Measurements from ENCODE around the gene SART1. TPM values are rescaled to one million over a fixed set of nuclear protein-coding genes. Genes with fewer than 3 reads are reported as not detected.

SART1 gene
- total RNA-seq, 3 donors from 2014 or later, result 55.2 to 68.5 (median 55.9) TPM

GRCh38 chr11:66011785-66012303 is 50.3 kb downstream of the SART1 start, which contains the start of gene CST6:
Gene CST6, plus strand, starts transcription at chr11:66012008. Its CDS starts 37 bp downstream, at chr11:66012045.
- intact Hi-C loops (cut with DNase I; ENCODE audit: low total_unique reads), result no loop called here
- DNase-seq (ENCODE audit: low spot score in 2 of 2), result no peak
- Histone ChIP-seq H3K27me3 (peaks cover 0 to 6% of the 10 kb centered on the region in 2 donors), H3K27ac (peak within 1 kb of the TSS; percentile 70 to 71), H3K36me3 (no peaks in the 10 kb centered on the region), H3K4me3 (peak within 1 kb of the TSS in 2 of 3 donors; percentile 38 to 68), H3K4me1 (peaks cover 0 to 9% of the 10 kb centered on the region in 2 donors), H3K9me3 (no peaks in the 10 kb centered on the region)
- TF ChIP-seq POLR2A (IDR thresholded peaks at IDR 0.05) (no peak), POLR2AphosphoS5 (IDR thresholded peaks at IDR 0.05) (no peak), CTCF (IDR thresholded peaks at IDR 0.05) (no peak)

- peak overlapping the region in 2 of 3 donors; percentile 38 to 68 for H3K4me3 ChIP-seq
- H3K4me1 ChIP-seq, result peaks cover 0 to 9% of the 10 kb centered on the region in 2 donors
- DNase-seq (ENCODE audit: low spot score in 2 of 2), result no peak
- H3K27ac ChIP-seq, result peak overlapping the region in 1 of 2 donors; percentile 45
- no peaks in the 10 kb centered on the region for H3K36me3 ChIP-seq
- TF ChIP-seq POLR2A (IDR thresholded peaks at IDR 0.05) (no peak), CTCF (IDR thresholded peaks at IDR 0.05) (no peak), POLR2AphosphoS5 (IDR thresholded peaks at IDR 0.05) (no peak)
- H3K27me3 ChIP-seq, result peaks cover 0 to 6% of the 10 kb centered on the region in 2 donors
- intact Hi-C loops (cut with DNase I; ENCODE audit: low total_unique reads), result no loop called here
- no peaks in the 10 kb centered on the region for H3K9me3 ChIP-seq
Observed at GRCh38 chr11:66012371-66012945, 50.9 kb downstream of the SART1 start.

GRCh38 chr11:66012946-66013761 is 51.6 kb downstream of the SART1 start:
- intact Hi-C loops (cut with DNase I; ENCODE audit: low total_unique reads), result no loop called here
- TF ChIP-seq POLR2A (IDR thresholded peaks at IDR 0.05) (no peak), POLR2AphosphoS5 (IDR thresholded peaks at IDR 0.05) (peak in 1 of 3 donors; percentile 50)
- Histone ChIP-seq H3K27me3 (peaks cover 0 to 6% of the 10 kb centered on the region in 2 donors), H3K4me1 (peaks cover 0 to 9% of the 10 kb centered on the region in 2 donors), H3K27ac (peak overlapping the region in 1 of 2 donors; percentile 45), H3K9me3 (no peaks in the 10 kb centered on the region), H3K4me3 (peak overlapping the region in 1 of 3 donors; percentile 15), H3K36me3 (no peaks in the 10 kb centered on the region)
- peak in 1 of 2 donors; percentile 72 for DNase-seq (ENCODE audit: low spot score in 2 of 2)

GRCh38 chr11:66013762-66014100 is 52.2 kb downstream of the SART1 start:
- no peak for TF ChIP-seq CTCF (IDR thresholded peaks at IDR 0.05)
- no peak for TF ChIP-seq POLR2AphosphoS5 (IDR thresholded peaks at IDR 0.05)
- no peak for TF ChIP-seq POLR2A (IDR thresholded peaks at IDR 0.05)
- intact Hi-C loops (cut with DNase I; ENCODE audit: low total_unique reads), result no loop called here
- Histone ChIP-seq H3K4me1 (peaks cover 0 to 9% of the 10 kb centered on the region in 2 donors), H3K4me3 (no peak overlapping the region), H3K27ac (no peak overlapping the region), H3K27me3 (peaks cover 0 to 6% of the 10 kb centered on the region in 2 donors), H3K9me3 (no peaks in the 10 kb centered on the region), H3K36me3 (no peaks in the 10 kb centered on the region)
- no peak for DNase-seq (ENCODE audit: low spot score in 2 of 2)

- H3K27me3 ChIP-seq, result peaks cover 0 to 6% of the 10 kb centered on the region in 2 donors
- H3K4me1 ChIP-seq, result peaks cover 0 to 9% of the 10 kb centered on the region in 2 donors
- H3K27ac ChIP-seq, result peak overlapping the region in 1 of 2 donors; percentile 63
- no peak for DNase-seq (ENCODE audit: low spot score in 2 of 2)
- TF ChIP-seq CTCF (IDR thresholded peaks at IDR 0.05) (no peak), POLR2A (IDR thresholded peaks at IDR 0.05) (no peak), POLR2AphosphoS5 (IDR thresholded peaks at IDR 0.05) (no peak)
- intact Hi-C loops (cut with DNase I; ENCODE audit: low total_unique reads), result no loop called here
- H3K36me3 ChIP-seq, result no peaks in the 10 kb centered on the region
- no peaks in the 10 kb centered on the region for H3K9me3 ChIP-seq
- H3K4me3 ChIP-seq, result no peak overlapping the region
Observed at GRCh38 chr11:66014804-66015453, 53.4 kb downstream of the SART1 start.

Data from breast epithelium (tissue), 4 donors.